ENCODE results near the gene MED20.

GRCh38 chr6:41914869-41915530, 5.9 kb downstream of the MED20 start:
- TF ChIP-seq POLR2AphosphoS5 (IDR thresholded peaks at IDR 0.05) (no peak), POLR2A (IDR thresholded peaks at IDR 0.05) (no peak)
